ENCODE results near the gene COL27A1.

The COL27A1 gene

GRCh38 chr9:114196117-114196516 is 40.8 kb downstream of the COL27A1 start:
- no peak for TF ChIP-seq CTCF (IDR thresholded peaks at IDR 0.05)
- Histone ChIP-seq H3K27ac (no peak overlapping the region), H3K27me3 (no peaks in the 10 kb centered on the region), H3K9me3 (no peaks in the 10 kb centered on the region), H3K4me3 (ENCODE audit: low read depth in 1 of 2, low read length in 1 of 2) (no peak overlapping the region), H3K4me1 (ENCODE audit: control insufficient read depth in 1 of 2, insufficient read depth in 1 of 2, low read depth in 1 of 2, low read length in 1 of 2) (no peaks in the 10 kb centered on the region), H3K36me3 (no peaks in the 10 kb centered on the region)

GRCh38 chr9:114196979-114197622 is 41.8 kb downstream of the COL27A1 start:
- Histone ChIP-seq H3K27ac (no peak overlapping the region), H3K27me3 (no peaks in the 10 kb centered on the region), H3K9me3 (no peaks in the 10 kb centered on the region), H3K4me3 (ENCODE audit: low read depth in 1 of 2, low read length in 1 of 2) (no peak overlapping the region), H3K36me3 (no peaks in the 10 kb centered on the region), H3K4me1 (ENCODE audit: control insufficient read depth in 1 of 2, insufficient read depth in 1 of 2, low read depth in 1 of 2, low read length in 1 of 2) (no peaks in the 10 kb centered on the region)
- TF ChIP-seq CTCF (IDR thresholded peaks at IDR 0.05): no peak

- Histone ChIP-seq H3K36me3 (no peaks in the 10 kb centered on the region), H3K27me3 (no peaks in the 10 kb centered on the region)
Measured at GRCh38 chr9:114198249-114199040, 43.1 kb downstream of the COL27A1 start.

DNA sequence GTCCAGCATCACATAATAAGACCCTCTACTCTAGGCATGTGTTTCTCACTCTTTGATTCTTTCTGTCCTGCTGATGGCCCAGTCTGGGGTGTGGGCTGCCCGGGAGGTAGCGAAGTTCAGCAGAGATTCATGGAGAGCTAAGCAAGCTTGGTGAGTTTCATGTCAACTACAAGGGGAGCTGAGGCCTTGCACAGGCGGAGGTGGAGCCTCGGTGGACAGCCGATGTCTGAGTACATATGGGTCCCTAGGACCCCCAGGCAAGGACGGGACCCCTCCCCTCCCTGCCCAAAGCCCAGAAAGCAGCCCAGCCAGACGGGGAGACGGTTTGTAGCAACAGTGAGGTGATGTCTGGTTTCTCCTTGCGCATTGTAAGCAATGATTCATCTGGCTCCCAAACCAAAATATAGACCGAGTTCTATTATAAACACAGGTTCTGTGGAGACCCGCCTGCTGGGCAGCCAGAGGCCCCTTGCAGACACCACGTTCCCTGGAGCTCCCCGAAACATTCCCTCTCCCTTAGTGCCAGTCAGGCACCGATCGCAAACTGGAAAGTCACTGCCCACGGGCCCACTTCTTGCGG is 45.5 kb downstream of the COL27A1 start:
- no peak overlapping the region for H3K4me3 ChIP-seq (ENCODE audit: low read depth in 1 of 2, low read length in 1 of 2)
- H3K27ac ChIP-seq: no peak overlapping the region
- no peaks in the 10 kb centered on the region for H3K27me3 ChIP-seq
- H3K36me3 ChIP-seq: no peaks in the 10 kb centered on the region
- H3K4me1 ChIP-seq (ENCODE audit: control insufficient read depth in 1 of 2, insufficient read depth in 1 of 2, low read depth in 1 of 2, low read length in 1 of 2): no peaks in the 10 kb centered on the region
- no peaks in the 10 kb centered on the region for H3K9me3 ChIP-seq
- TF ChIP-seq CTCF (IDR thresholded peaks at IDR 0.05): no peak

More at GRCh38 chr9:114198249-114199040, 43.1 kb downstream of the COL27A1 start:
- Histone ChIP-seq H3K9me3 (no peaks in the 10 kb centered on the region), H3K27ac (no peak overlapping the region), H3K4me1 (ENCODE audit: control insufficient read depth in 1 of 2, insufficient read depth in 1 of 2, low read depth in 1 of 2, low read length in 1 of 2) (no peaks in the 10 kb centered on the region), H3K4me3 (ENCODE audit: low read depth in 1 of 2, low read length in 1 of 2) (no peak overlapping the region)
- no peak for TF ChIP-seq CTCF (IDR thresholded peaks at IDR 0.05)

- Histone ChIP-seq H3K36me3 (no peaks in the 10 kb centered on the region), H3K4me3 (ENCODE audit: low read depth in 1 of 2, low read length in 1 of 2) (no peak overlapping the region), H3K9me3 (no peaks in the 10 kb centered on the region), H3K27ac (no peak overlapping the region), H3K4me1 (ENCODE audit: control insufficient read depth in 1 of 2, insufficient read depth in 1 of 2, low read depth in 1 of 2, low read length in 1 of 2) (no peaks in the 10 kb centered on the region), H3K27me3 (no peaks in the 10 kb centered on the region)
- TF ChIP-seq CTCF (IDR thresholded peaks at IDR 0.05): no peak
Measured at GRCh38 chr9:114202396-114202795, 47.1 kb downstream of the COL27A1 start.

Data from neutrophil (primary cell).